GM21825 (cell line): ENCODE data around the gene IL16.

ENCODE experiments used
- ATAC-seq: cut with Tn5 transposase; IDR thresholded peaks from one replicate; pipeline ENCODE4 v1.9.1; 2021; ENCODE audit warnings: mild to moderate bottlenecking, moderate library complexity; ENCODE audit not compliant: unreplicated experiment

The IL16 gene

DNA sequence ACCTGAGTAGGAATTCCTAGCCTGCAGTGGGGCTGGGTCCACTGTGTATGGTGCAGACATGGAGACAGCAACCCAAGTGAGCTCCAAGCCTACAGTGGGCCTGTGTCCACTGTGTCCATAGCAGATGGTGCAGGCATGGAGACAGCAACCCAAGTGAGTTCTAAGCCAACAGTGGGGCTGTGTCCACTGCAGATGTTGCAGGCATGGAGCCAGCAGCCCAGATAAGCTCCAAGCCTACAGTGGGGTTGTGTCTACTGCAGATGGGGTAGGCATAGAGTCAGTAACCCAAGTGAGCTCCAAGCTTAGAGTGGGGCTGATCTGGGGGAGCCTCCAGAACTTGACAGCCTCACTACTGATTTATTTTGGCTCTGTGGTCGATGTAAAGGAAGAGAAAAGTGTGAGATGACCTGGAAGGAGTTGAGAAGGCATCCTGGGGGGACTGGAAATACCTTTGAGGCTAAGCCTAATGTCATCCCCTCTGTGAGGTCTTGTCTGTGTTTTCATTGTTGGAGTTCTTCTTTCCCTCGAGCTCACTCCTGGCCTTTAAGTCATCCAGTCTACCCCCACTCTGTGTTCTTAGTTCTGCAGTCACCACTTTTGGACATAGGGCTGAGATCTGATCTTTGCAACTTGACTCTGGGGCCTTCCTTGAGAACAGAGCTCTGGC is 22.4 kb upstream of the IL16 start:
- no peak for ATAC-seq

DNA sequence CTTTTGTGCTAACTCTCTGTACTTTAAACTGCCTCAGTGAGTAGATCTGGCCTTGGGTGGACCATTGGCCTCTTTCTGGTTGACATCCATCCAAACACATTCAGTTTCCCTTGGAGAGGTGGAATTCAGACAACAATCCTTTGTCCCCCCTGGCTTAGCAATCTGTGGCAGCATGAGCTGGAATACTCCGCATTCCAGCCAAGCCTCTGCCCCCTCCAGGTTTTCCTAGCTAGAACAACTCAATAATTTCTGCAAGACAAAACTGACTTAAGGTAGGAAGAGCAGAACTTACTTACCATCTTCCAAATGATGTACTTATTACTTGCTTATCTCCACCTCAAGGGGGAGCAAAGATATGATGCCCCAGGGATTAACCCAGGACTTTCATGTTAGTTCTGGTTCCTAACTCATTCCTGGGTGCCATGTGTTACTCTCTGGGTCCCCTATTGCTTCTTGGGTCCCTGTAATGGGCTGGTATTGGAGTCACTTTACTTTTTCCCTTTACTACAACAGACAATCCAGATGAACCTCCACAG is 21.8 kb upstream of the IL16 start:
- ATAC-seq = no peak

DNA sequence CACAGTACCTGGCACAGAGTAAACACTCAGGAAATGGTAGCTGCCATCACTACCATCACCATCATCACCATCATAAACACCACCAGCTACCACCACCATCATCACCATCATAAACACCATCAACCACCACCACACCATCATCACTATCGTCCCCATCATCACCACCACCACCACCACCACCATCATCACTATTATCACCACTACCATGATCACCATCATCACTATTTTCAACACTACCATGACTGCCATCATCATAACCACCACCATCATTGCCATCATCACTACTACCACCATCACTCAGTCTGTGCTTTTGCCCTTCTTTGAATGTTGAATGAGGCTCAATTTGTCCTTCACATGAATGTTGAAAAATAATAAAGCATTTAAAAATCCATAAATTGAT is 21.2 kb upstream of the IL16 start:
- no peak for ATAC-seq

DNA sequence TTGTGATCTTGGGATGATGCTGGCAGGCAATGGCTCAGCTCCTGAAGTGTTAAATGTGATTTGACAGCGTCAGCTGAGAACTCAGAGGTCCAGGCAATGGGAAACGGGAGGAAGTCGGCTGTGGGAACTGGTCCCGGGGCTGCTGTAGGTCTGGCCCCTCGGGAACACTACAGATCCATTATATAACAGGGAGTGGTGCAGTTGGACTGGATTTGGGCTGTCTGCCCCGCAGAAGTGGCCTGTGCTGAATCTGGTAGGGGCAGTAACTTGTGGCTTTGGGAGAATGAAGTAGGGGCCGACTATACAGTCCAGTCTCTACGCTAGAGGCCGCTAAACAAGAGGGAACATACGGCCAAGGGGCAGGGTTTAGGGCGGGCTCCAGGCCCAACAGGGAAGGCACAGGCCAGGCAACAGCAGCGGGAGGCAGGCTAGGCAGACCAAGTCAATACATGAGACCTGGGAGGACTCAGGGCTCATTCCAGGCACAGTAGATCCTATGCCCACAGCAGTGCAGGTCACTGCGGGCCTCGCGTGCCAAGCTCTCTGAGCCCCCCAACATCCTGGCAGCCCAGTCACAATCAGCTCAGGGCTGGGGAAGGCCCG is 20.3 kb upstream of the IL16 start:
- ATAC-seq = no peak

DNA sequence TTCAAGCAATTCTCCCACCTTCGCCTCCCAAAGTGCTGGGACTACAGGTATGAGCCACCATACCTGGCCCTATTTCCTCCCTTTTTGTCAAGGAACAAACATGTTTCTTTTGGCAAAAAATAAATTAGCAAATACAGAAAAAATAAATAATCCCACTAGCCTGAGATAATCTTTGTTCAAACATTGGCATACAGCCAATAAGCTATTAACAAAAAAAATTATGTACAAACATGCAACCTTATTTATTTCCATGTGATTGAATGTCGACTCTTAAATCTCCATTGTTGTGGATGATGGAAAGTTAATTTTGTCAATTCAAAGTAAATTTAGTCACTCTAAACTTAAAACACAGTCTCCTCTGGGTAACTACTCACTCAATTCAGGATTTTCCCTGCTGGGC is 18.3 kb upstream of the IL16 start:
- no peak for ATAC-seq

DNA sequence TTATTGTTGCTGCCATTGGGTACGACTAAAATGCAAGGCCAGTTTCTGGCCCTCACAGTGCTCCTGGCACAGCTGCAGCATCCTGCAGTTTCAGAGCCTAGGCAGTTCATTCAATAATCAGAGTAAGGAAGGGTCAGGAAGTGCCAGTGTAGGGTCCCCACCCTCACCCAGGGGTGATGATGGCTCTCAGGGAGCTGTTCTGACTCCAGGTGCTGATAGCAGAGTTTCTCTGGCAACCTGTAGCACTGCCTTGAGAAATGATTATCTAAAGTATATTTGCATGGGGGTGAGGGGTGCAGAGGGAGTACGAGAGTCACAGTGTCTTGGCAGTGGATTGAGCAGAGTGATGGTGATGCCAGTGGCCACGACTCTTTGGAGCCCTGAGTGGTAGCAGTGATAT is 15.5 kb upstream of the IL16 start:
- ATAC-seq = no peak

DNA sequence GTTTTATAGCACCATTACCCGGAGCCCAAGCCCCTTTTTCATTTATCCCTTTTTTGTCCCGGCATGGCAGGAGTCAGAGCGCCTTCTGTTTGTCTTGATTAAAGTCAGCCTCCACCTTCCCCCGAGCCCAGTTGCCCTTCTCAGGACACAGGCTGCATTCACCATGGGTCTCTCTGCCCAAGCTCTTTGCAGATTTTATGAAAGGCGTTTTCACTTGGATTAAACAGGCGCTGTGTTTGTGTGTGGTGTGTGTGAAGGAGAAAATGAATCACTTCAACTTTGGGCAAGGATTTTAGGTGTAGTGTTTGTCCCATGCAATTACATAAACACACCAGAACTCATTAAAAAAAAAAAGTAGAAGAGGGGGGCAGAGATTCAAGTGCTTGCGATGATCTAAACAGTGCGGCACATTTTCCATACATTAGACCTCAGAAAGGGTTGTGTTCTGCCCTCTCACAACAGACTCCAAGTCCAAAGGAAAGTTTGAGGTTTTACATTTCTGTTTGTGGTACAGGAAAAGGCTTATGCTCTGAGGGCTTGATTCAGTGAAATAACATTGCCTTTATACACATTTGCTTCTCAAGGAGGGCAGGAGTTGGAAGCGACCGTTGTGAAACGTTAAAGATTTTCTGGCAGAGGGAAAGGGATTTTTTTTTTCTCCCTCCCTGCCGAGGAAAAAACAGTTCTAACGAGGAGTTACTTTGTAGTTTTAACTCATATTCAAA is 14.5 kb upstream of the IL16 start:
- no peak for ATAC-seq

DNA sequence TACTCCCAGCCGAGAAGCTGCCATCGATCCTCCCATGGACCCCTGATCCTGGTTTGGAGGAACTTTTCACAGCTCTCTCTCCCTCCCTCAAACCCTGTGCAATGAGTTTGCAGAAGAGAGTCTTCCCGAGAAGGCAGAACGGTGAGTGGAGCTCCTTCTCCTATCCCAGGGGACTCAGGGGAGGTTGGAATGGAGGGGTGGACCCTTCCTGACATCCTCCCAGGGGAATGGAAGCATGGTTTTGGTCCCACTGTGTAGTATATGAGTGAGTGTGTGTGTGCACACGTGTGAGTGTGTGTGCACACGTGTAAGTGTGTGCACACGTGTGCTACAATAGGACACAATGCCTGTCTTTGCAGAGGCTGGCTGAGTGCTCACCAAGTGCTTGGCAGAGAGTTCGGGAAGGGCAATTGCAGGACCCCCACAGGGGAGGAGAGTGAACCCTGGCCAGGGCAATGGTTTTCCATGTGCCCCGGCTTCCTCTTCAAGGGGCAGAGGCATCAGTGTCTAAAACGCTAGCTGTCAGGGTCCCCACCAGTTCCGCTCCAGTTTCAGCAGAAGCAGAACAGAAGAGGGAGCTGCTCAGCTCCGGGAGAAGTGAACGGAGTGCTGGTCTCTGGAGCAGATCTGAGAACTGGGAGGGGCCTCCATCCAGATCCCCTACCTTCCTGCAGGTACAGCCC is 13.8 kb upstream of the IL16 start:
- ATAC-seq = no peak

DNA sequence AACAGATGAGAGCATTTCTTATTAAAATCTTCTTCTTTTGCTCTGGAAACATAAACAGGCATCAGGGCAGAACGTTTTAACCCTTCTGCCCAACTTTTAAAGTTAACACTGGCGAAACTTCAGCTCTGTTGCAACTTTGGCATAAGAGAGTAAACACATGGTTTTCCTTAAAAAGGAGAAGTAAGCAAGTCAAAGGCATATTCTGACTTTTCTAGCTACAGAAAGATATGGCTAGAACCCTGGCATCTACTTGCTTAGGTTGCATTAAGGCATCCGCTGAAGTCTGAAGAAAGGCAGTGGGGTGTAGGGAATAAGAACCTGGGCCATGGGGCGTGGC is 13.3 kb upstream of the IL16 start:
- no peak for ATAC-seq

DNA sequence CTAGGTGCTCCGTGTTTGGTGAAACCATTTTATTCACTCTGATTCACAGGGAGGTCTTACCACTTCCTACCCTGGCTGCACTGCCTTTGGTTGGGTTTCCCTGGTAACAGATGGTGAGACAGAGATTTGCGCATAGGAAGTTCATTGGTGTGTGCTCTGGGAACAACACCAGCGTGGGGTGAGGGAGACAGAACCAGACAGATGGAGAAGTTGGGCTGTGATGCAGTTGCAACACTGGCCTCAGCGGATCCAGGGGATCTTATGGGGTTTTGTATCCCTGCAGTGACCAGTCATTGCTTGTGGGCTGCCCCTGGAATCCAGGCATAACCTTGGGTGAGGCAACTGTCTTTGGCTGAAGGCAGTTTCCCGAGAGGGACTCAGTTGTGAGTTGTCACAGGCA is 12.5 kb upstream of the IL16 start:
- no peak for ATAC-seq

DNA sequence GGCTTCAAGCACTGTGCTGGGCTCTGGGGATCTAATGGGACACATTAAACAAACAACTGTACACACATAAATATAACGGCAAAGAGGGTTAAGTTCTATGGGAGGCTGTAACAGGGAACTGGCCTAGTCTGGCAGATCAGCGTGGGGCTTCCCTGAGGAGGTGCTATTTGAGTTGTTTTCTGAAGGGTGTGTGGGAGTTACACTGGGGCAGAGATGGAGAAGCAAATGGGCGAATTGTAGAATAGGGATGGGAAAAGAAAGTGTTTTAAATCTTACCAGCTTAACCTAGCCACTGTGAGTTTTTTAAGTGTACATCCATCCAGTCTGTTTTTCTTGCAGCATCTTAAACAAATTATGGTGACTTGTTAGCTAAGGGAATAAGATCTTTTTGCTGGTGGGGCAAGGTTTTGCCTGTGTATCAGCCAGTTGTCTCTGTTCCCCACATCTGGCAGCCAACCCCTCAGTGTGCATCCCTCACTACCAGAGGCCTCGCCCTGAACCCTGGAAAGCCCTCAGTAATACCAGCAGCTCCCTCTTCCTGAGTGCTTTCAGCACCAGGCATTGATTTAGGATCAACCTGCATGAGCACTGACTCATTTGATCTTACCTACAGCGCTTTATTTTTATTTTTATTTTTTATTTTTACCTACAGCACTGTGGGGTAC is 10.9 kb upstream of the IL16 start:
- ATAC-seq = no peak

DNA sequence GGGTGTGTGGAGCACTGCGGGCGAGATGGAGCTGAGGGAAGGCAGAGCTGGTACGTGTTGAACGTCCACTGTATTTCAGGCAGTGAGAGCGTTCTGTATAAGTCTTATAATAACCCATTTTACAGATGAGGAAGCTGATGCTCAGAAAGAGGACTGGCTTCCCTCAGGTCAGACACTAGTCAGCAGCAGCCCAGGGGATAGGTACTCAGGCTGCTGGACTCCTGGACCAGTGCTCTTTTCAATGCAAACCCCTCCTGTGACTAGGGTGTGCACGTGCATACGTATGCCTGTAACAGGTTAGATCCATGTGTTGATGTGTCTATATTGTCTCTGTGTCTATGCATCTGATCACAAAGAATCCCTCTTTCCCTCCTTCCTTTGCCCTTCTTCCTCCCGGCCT is 8.3 kb upstream of the IL16 start:
- no peak for ATAC-seq

DNA sequence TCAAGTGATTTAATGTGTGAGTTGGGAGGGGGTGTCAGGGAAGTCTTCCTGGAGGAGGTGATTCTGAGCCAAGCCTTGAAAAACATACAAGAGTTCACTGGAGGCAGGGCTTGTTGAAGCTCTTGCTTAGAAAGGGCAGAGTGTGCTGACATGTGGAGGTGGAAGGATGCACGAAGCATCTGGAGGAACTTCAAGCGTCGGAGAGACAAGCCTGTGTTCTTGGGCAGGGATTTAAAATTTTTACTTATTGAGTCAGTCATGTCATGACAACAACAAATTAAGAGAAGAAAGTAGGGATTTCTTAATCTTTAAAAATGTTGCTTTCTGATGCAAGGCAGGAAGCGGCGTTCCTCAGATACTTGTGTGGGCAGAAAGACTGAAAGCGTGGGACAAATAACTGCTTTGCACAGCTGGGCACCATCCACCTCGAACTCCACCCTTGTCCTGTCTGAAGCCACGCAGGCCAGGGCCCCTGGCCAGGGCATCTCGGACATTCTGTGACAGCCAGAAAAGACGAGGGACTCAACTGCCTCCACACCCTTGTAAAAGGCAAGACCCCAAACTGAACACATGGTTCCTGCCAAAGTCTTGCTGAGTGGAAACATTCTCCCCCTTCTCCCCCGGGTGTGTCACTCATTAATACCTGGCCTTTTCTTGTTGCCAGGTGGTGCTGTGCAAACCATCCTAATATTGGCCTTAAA is 6.9 kb upstream of the IL16 start:
- no peak for ATAC-seq

DNA sequence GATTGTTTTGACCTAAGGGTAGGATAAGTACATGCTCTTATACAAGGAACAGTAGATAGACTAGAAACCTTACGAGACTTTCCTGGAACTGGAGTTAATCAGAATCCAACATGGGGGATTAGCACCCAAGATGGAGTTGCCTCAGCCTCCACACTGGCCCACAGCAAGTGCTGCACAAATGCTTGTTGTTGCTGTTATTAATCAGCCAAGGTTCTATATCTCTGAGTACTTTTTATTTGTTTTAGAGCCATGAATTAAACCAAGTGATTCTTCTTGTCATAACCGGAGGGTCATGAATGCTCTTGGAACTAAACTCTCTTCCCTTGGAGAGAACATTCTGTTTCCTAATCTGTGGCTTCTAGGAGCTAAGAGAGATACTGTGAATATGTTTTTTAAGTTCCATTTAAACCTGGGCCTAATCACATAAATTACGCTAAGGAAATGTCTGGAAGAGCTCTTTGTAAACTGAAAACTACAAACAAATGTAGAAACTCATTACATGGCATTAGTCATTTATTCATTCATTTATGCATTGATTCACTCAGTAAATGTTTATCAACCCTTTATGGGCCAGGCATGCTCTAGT is 5.7 kb upstream of the IL16 start:
- ATAC-seq = no peak

DNA sequence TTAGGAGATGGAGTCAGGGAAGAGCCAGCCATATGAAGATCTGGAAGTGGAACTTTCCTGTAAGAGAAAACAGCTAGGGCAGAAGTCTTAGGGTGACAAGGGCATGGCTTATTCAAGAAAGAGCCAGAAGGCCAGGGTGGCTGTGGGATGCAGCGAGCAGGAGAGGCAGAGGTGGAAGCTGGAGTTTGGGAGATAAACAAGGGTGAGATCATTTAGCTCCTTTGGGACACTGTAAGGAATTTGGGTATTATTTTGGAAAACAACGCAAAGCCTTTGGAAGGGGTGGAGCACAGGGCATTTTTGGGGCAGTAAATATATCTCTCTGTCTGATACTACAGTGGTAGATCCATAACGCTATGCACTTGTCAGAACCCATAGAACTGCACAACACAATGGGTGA is 5.0 kb upstream of the IL16 start:
- ATAC-seq = no peak

DNA sequence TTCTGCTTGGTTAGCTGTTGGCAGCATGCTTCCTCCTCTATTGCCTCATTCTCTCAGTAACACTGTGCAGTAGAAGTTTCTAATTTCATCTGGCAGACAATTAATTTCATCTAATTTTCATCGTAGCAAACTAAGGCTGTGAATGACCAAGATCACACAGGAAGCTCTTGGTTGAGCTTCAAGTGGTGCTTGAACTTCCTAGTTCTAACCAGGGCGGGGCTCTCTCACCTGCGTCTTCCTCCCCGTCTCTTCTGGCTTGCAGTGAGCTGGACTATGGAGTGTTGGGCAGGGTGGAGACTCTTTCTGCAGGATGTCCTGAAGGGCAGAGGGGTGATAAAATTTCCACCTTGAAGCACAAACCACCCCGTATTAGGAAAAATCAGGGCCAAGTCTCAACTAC is 2.0 kb upstream of the IL16 start:
- ATAC-seq = no peak

DNA sequence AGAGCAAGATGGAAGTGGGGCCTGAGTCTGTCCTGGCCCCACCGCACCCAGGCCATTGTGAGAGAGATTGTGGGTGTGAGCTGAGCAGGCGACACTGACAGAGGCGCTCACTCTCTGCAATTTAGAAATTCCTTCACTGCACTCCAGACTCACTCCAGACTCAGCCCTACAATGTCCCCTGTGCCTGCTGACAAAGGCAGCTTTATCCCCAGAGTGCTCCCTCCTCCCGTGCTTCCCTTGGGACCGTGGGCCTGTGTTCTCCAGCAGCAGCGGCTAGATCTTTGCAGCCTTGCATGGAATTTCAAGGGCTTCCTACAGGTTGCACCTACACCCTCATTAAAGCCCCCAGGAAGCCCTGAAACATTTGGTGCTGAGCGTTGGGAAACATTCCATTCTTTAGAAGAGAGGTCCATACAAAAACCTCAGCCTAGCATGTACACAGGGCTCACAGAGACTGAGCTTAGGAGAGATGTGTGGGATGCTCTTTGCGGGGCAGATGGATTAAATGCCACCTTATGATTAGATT is 1.3 kb upstream of the IL16 start:
- ATAC-seq = no peak

DNA sequence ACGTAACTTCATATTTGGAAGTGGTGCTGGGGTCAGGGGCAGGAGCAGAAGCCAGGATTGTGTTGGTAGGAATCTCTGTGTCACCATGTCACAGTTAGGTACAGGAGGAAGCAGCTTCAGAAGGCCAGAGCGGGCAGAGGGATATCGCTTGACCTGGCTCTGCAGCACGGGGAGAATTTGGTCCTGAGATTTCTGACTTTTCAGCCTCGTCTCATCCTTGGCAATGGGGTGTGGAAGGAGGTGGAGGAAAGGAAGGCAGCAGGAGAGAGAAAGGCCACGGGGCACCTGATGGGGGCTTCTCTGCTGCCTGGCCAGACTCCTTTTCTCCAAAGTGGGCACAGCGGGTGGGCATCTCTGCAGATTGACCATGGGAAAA is 564 bp downstream of the IL16 start:
- no peak for ATAC-seq

DNA sequence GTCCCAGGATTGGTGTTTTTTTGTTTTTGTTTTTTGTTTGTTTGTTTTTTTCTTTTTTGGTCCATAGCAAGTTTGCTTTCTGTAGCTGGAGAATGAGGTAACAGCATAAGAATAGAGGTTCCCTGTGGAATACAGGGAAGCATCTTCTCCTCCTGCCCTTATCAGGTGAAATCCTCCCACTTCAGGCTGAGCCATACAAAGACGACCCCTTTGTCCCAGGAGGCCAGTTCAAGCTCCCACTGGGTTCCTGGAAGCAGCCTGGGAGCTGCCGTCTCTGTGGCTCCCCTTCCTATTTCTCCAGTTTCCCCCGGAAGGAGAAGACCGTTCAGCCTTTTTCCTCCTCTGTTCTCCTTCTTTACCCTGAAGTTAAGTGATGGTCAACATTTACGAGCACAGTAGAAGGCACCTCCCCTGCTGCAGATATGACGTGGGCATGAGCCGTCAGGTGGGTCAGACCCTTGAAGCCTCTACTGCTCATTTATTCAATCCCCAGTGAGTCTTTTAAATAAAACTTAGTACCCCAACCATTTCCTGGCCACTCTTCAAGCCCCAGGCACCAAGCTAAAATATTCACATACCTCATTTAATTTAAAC is 1.1 kb downstream of the IL16 start:
- no peak for ATAC-seq
